Urinary bladder (tissue), 4 donors: ENCODE measurements around the gene ADAM17. TPM values are rescaled to one million over a fixed set of nuclear protein-coding genes. Genes with fewer than 3 reads are reported as not detected.
"Not testable (repeated sequence)": the region's sequence is repeated elsewhere in the genome, so short reads cannot be mapped to it uniquely, and the experiment has no call there.

Experiments used
- DNase-seq: peaks from one replicate; pipeline ENCODE4 v3.0.0-alpha.2; 2015; ENCODE audit errors: extremely low spot score
- H3K27ac ChIP-seq: one replicate; pipeline ENCODE4 v1.5.1; 2013; ENCODE audit warnings: low read depth, mild to moderate bottlenecking, moderate library complexity
- H3K36me3 ChIP-seq: one replicate; pipeline ENCODE4 v1.6.1; 2013; ENCODE audit warnings: mild to moderate bottlenecking, moderate library complexity; ENCODE audit not compliant: insufficient read depth
- H3K4me1 ChIP-seq: one replicate; pipeline ENCODE4 v1.6.1; 2013; ENCODE audit warnings: mild to moderate bottlenecking, moderate library complexity; ENCODE audit not compliant: insufficient read depth
- H3K4me3 ChIP-seq: one replicate; pipeline ENCODE4 v1.5.1; 2013; ENCODE audit warnings: low read depth, low read length
- WGBS: extraction: QIAGEN DNeasy Blood & Tissue Kit; methylation state at CpG from one replicate; pipeline ENCODE4 v1.1.7; 2013; 5-methylcytosine and 5-hydroxymethylcytosine counted together
- polyA plus RNA-seq: library from polyadenylated mRNA; stranded (reverse); fragments of 200-250 nt; gene quantifications from one replicate; pipeline ENCODE4 v1.2.3, GENCODE V29; 2013
- total RNA-seq: library from RNA; depleted of rRNA; stranded (reverse); fragments of >200 nt; gene quantifications from one replicate; pipeline ENCODE4 v1.2.3, GENCODE V29; 2014
- donor health status: healthy with polysubstance abuse.
- donor health status: healthy.

The ADAM17 gene
- total and polyA plus RNA-seq, 2 donors = 10.4 to 40.0 TPM

DNA sequence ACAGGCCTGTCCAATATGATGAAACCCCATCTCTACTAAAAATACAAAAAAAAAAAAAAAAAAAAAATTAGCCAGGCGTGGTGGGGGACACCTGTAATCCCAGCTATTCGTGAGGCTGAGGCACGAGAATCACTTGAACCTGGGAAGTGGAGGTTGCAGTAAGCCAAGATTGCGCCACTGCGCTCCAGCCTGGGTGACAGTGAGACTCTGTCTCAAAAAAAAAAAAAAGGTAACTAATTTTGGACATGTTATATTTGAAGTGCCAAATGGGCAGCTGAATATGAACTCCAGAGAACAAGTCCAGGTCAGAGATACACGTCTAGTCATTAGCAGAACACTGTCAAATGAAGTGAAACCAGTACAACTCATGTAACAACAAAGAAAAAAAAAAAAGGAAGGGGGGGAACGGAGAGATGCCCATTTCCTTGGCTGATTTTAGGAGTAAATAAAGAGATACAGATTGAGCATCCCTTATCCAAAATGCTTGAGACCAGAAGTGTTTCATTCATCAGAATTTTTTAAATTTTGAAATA lies 4.7 kb downstream of the ADAM17 start:
- not testable (repeated sequence) for H3K4me3 ChIP-seq, H3K4me1 ChIP-seq, H3K36me3 ChIP-seq, DNase-seq, H3K27ac ChIP-seq
- 88% methylated on average over 7 of the region's 7 CpGs for WGBS

DNA sequence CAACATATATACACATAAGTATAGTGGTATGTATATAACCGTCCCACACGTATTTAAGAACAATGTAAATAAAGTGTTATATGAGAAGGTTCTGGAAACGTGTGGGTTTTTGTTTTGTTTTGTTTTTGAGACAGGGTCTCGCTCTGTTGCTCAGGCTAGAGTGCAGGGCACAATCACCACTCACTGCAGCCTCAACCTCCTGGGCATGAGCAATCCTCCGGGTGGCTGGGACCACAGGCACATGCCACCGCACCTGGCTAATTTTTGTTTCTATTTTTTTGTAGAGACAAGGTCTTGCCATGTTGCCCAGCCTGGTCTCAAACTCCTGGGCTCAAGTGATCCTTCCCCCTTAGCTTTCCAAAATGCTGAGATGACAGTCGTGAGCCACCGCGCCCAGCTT lies 6.2 kb downstream of the ADAM17 start:
- H3K4me3 ChIP-seq = no peak overlapping the region
- DNase-seq = no peak
- H3K27ac ChIP-seq = no peak overlapping the region
- 90% methylated on average over 9 of the region's 9 CpGs for whole genome bisulfite sequencing
- H3K36me3 ChIP-seq = no peaks in the 10 kb centered on the region
- peaks cover 2% of the 10 kb centered on the region for H3K4me1 ChIP-seq

DNA sequence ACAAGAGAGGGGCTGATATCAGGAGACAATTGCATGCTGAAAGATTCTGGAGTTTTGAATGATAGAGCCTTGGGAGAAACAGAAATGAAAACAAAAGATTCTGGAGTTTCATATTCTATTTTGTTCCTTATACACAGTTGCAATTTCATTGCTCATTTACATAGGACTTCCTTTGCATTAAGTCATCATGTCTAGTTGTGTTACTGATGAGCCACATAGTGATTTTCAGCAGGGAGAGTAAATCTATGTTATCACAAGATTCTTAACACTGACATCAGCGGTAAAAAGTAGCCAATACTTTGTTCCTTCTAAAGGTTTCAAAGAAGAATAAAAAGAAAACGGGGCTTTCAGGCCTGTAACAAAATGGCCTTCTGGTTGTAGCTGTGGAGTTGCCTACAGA lies 7.1 kb downstream of the ADAM17 start:
- DNase-seq = no peak
- Histone ChIP-seq H3K4me3 (no peak overlapping the region), H3K36me3 (no peaks in the 10 kb centered on the region), H3K4me1 (peaks cover 2% of the 10 kb centered on the region), H3K27ac (no peak overlapping the region)
- 66% methylated on average over 2 of the region's 2 CpGs for WGBS

DNA sequence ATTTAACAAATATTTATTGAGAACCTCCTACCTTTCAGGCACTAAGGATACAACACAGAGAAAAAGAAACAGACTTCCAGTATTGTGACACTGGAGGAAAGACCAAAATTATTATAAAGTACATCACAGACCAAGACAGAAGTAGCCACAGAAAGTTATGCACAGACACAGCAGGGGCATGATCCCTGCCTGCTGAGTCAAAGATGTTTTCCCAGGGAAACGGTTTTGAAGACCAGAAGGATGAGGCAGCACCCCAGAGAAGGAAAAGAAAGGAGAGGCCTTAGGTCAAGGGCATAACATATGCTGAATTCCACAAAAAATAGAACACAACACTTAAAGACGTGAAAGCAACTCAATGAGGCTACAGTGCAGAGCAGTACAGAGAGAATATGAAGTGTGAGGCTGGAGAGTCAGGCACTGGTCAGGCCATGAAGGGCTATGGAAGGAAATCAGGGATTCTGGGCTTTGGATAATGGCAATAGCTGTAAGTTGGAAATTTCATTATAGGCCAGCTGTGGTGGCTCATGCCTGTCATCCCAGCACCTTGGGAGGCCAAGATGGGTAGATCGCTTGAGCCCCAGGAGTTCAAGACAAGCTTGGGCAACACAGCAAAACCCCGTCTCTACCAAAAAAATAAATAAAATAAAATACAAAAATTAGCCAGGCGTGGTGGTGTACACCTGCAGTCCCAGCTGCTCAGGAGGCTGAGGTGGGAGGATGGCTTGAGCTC lies 8.2 kb downstream of the ADAM17 start:
- Histone ChIP-seq H3K4me3 (no peak overlapping the region), H3K4me1 (peaks cover 2% of the 10 kb centered on the region), H3K27ac (no peak overlapping the region), H3K36me3 (no peaks in the 10 kb centered on the region)
- DNase-seq = no peak
- 86% methylated on average over 5 of the region's 5 CpGs for WGBS

DNA sequence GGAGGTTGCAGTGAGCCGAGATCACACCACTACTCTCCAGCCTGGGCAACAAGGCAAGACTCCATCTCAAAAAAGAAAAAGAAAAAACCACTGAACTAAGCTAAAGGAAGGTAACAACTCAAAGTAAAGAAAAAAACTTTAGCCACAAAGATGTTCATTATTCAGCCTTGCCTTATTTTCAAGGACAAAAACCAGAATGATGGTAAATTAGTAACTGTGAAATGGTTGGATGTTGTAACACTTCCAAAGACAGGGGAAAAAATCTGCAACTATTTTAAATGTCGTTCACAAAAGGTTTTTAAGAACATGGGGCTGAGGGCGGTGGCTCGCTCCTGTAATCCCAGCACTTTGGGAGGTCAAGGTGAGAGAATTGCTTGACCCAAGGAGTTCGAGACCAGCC lies 10.1 kb downstream of the ADAM17 start:
- H3K4me3 ChIP-seq = no peak overlapping the region
- H3K36me3 ChIP-seq = no peaks in the 10 kb centered on the region
- H3K27ac ChIP-seq = no peak overlapping the region
- WGBS = 93% methylated on average over 5 of the region's 5 CpGs
- H3K4me1 ChIP-seq = peaks cover 2% of the 10 kb centered on the region
- DNase-seq = no peak

DNA sequence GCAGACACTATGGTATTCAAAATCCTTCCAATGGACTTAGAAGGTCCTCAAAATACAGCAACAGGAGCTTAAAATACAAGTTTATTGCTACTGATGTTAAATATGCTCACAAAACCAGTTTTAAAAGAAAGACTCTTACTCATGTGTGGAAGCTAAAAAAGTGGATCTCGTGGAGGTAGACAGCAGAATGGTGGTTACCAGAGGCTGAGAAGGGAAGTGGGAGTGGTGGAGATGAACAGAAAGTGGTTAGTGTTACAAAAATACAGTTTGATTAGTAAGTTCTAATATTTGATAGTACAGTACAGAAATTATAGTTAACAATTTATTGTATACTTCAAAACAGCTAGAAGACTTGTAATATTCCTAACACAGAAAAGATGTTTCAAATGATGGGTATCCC lies 12.1 kb downstream of the ADAM17 start:
- WGBS = 65% methylated on average over 1 of the region's 1 CpG
- DNase-seq = no peak
- H3K27ac ChIP-seq = no peak overlapping the region
- H3K36me3 ChIP-seq = no peaks in the 10 kb centered on the region
- no peak overlapping the region for H3K4me3 ChIP-seq
- no peaks in the 10 kb centered on the region for H3K4me1 ChIP-seq

DNA sequence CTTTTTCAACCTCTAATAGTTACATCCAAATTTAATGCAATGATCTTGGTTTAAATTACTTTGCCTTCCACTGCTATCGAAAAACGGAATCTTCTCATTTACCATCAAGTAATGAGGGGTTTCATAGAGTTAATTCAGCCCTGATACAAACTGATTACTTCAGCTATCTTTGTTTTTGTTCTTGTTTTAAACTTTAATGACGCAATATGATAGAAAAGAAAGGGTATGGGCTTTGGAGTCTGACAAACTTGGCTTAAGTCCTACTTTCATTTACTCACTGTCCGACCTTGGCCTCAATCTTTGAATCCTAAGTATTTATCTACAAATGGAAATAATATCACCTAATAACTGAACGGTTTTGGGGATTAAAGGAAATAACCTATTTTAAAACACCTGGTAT lies 16.1 kb downstream of the ADAM17 start:
- Histone ChIP-seq H3K36me3 (no peaks in the 10 kb centered on the region), H3K4me3 (no peak overlapping the region), H3K4me1 (no peaks in the 10 kb centered on the region), H3K27ac (no peak overlapping the region)
- no peak for DNase-seq
- 60% methylated on average over 5 of the region's 5 CpGs for WGBS

DNA sequence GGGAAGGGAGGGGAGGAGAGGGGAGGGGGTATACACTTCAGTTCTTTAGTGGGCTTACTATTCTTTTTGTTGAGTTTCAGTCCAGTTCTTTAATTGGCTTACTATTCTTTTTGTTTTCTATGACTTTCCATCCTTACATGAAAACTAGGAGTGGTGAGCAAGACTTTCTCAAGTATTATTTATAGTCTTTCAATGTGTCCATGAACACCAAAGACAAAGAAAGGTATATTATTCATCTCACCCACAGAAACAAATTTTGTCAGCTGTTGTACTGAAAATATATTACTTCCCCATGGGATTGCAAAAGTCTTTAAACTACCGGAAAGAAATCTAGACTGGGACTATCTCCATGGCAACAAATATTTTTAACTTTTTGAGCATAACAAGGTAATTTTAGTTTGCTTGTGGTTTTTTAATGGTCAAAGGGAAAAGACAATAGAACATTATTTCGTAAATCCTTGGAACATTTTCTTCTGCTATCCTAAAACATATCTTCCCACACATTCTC lies 17.6 kb downstream of the ADAM17 start:
- no peak for DNase-seq
- H3K4me3 ChIP-seq = no peak overlapping the region
- no peak overlapping the region for H3K27ac ChIP-seq

DNA sequence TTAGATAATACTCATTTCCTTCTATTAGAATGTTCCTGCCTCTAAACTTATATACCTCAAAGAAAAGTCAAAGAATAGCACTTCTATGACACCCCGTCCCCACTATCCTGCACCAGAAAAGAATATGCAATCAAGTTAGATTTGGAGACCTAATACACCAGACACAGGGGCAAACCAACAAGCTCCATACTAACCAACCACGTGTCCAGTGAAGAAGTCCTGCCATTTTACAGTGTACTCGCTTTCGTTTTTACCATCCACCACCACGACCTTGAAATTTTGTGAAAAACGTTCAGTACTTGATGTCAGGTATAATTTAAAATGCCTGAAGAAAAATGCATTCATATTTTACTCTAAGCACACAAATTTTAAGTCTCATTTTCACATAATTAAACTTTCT lies 19.1 kb downstream of the ADAM17 start:
- H3K4me1 ChIP-seq = no peaks in the 10 kb centered on the region
- no peak overlapping the region for H3K4me3 ChIP-seq
- no peak for DNase-seq
- no peak overlapping the region for H3K27ac ChIP-seq
- no peaks in the 10 kb centered on the region for H3K36me3 ChIP-seq
- 92% methylated on average over 6 of the region's 6 CpGs for WGBS

More for the DNA sequence above, 17.6 kb downstream of the ADAM17 start:
- Histone ChIP-seq H3K4me1 (no peaks in the 10 kb centered on the region), H3K36me3 (no peaks in the 10 kb centered on the region)
- 48% methylated on average over 2 of the region's 2 CpGs for WGBS

DNA sequence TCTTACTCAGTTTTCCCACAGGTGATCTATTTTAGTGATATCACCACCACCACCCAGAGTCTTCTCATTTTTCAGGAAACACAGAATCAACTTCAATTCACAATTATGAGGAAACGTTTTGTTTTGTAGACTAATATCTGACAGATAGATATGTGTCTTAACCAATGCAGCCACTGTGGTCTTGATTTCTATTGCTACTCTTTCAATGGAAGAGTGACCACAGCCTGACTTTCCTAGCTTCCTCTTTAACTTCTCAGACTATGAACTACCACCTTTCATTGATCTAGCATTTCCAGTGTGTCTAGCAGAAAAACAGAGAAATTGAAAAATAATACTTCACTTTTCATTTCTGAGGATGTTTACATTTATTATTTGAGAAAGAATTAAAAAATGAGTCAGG lies 20.5 kb downstream of the ADAM17 start:
- no peaks in the 10 kb centered on the region for H3K4me1 ChIP-seq
- WGBS = 66% methylated on average over 1 of the region's 1 CpG

DNA sequence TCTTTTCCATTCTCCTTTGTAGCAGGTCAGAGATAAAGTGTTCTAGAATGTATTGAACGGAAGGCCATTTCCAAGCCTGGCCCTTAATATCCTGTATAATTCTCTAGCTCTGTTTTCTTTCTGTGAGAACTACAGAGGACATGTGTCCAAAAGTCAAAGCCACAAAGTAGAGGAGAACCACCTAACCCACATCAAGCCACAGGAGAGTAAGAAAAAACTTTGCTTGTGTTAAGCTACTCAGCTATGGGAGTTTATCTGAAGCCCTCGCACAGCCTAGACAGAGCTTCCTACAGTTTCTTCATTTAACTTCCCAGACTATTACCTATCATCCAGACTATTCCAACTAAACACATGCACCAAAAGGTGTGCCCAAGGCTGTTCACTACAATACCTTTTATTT lies 22.0 kb downstream of the ADAM17 start:
- Histone ChIP-seq H3K4me1 (no peaks in the 10 kb centered on the region), H3K4me3 (no peak overlapping the region), H3K36me3 (no peaks in the 10 kb centered on the region), H3K27ac (no peak overlapping the region)
- over 99% methylated on average over 2 of the region's 2 CpGs for WGBS
- no peak for DNase-seq

More for the DNA sequence above, 20.5 kb downstream of the ADAM17 start:
- no peak overlapping the region for H3K27ac ChIP-seq
- no peak overlapping the region for H3K4me3 ChIP-seq
- DNase-seq = no peak
- no peaks in the 10 kb centered on the region for H3K36me3 ChIP-seq

DNA sequence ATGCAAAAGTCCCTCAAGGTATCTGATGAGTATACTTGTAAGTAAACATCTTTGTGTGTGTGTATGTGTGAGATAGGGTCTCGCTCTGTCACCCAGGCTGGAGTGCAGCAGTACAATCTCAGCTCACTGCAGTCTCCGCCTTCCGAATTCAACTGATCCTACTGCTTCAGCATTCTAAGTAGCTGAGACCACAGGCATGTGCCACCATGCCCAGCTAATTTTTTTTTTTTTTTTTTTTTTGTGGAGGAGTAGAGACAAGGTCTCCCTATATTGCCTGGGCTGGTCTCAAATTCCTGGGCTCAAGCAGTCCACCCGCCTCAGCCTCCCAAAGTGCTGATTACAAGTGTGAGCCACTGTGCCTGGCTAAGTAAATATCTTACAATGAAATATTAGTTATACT lies 23.2 kb downstream of the ADAM17 start:
- 95% methylated on average over 4 of the region's 4 CpGs for WGBS
- H3K36me3 ChIP-seq = no peaks in the 10 kb centered on the region
- no peak for DNase-seq

DNA sequence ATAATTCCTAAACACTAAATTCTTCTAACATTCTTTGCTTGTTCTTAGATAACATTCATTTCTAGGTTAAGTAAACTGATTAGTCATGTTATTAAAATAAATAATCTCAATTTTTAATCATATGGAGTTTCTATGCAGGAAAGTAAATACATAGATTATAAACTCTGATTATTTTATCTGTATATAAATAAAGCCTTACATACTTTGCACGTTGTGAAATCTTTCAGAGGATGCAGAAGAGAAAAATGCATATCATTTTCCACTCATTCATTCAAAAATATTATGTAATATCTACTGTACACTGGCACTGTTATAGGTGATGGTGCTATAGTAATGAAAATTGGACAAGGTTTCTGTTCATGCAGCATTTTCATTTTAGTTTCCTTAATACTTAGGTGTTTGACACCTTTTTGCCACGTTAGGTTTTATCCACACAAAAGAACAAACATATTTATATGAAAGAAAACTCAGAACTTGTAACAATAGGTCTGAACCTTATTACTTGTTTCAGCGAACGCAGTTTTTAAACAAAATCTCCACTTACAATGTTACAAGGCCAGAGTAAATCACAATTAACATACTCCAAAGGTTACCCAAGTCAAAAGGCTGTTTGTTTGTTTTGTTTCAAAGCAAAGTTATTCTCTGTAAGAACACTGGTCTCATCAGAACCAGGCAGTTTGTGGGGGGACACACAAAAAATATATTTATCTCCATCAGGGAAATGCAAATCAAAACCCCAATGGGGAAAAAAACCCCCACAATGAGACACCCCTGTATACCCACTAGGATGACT lies 27.4 kb downstream of the ADAM17 start:
- H3K27ac ChIP-seq = no peak overlapping the region
- peaks cover 2% of the 10 kb centered on the region for H3K36me3 ChIP-seq
- DNase-seq = no peak
- 78% methylated on average over 4 of the region's 4 CpGs for WGBS
- no peak overlapping the region for H3K4me3 ChIP-seq
- no peaks in the 10 kb centered on the region for H3K4me1 ChIP-seq

More for the DNA sequence above, 23.2 kb downstream of the ADAM17 start:
- H3K4me1 ChIP-seq = no peaks in the 10 kb centered on the region
- no peak overlapping the region for H3K27ac ChIP-seq
- H3K4me3 ChIP-seq = no peak overlapping the region

DNA sequence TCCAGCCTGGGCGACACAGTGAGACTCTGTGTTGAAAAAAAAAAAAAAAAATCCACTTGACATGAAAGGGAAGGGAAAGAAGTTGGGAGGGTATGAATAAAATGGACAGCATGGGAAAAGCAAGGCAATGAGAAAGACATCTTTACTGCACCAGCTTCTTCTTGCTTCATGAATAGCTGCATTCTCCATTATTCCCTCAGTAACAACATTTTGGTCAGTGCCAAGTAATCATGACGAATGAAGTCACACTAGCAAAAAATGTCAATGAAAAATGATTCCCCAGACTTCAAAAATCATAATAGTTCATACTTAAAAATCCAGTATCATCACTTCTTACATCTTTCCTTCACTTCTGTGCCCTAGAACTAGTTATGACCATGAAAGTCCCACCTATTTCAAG lies 30.4 kb downstream of the ADAM17 start:
- peaks cover 2% of the 10 kb centered on the region for H3K36me3 ChIP-seq

More for the DNA sequence above, 30.4 kb downstream of the ADAM17 start:
- DNase-seq = no peak
- 76% methylated on average over 2 of the region's 2 CpGs for WGBS
- no peak overlapping the region for H3K4me3 ChIP-seq
- H3K27ac ChIP-seq = no peak overlapping the region
- no peaks in the 10 kb centered on the region for H3K4me1 ChIP-seq
